Smooth muscle cell of trachea (primary cell): ENCODE measurements around the gene CFAP119. TPM values are rescaled to one million over a fixed set of nuclear protein-coding genes. Genes with fewer than 3 reads are reported as not detected.

Source experiments
- total RNA-seq: library from RNA; depleted of rRNA; stranded (reverse); fragments of >200 nt; gene quantifications from 2 replicates; pipeline ENCODE4 v1.2.1, GENCODE V29; 2014

Gene CFAP119
- total RNA-seq = 0.66 and 2.9 TPM in 2 replicates

DNA sequence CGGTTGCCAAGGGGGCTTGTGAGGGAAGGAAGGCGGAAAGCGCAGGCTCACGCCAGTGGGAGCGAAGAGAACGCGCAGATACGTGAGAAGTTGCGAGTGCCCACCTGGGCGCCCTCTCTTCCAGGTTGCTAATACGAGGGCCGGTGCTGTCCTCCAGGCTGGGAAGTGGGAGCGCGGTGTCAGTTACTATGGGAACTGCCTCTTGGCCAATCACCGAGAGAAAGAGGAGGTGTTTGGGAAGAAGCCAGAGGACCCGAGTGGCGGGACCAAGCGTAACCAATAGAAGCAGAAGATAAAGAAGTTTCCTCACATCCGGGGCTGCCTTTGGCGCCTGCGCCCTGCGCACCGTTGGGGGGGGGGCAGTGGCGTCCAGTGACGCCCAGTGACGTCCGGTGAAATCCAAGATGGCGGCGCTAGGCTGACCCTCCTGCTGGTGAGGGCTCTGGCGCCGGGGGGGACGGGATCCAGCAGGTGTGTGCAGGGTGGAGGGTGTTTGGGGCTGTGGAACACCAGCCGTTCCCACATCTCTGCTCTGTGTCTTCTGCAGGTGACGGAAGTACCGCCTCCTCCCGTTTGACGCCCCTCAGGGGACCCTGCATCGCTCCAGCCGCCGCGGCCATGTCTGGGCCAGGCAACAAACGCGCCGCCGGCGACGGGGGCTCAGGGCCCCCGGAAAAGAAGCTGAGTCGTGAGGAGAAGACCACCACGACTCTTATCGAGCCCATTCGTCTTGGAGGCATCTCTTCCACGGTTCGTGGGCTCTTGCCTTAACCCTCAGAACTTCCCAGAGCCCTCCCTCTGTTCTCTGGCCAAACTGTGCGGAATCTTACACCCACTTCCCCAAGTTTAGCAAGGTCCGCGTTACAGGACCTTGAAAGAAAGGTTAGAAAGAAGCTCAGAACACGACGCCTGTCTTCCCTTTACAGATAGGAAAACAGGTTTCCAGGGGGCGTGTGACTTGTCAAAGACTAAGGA, at the start of gene CFAP119, which contains the start of gene RNF40:
CFAP119 (minus strand) TSS at position 135 of the 975 bp plus-strand sequence. CDS start 314 bp downstream, outside the sequence.
RNF40 (plus strand) TSS at position 395 of the 975 bp plus-strand sequence; CDS start at position 619, 224 bp downstream.

DNA sequence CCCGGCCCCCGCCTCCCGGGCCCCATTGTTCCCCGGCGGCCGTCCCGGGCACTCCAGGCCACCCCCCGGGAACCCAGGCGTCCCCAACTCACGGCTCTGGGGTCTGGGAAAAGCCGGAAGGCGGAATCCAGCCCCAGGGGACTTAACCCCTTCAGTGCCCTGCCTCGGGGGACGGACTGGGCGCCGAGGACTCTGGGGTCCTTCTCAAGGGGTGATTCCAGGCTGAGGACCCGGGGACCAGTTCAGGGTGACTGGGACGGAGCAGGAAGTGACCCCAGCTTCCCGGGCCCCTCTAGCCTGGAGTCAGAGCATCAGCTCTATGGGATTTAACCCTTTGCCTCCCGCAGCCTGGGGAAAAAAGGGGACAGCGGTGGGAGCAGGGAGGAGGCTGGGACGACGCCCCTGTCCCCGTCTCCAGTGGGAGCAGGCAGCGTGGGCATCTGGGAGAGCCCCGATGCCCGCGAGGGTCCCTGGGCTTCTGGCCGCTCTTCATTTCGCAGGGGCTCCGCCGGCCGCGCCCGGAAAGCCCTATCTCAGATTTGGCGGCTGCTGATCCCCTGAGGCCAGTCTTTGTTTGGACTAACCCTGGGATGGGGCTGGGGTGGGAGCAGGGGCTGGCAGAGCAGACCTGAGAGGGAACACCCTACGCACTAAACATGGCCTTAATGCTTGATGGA, 25.2 kb upstream of the CFAP119 start, which contains the start of gene ZNF629:
ZNF629 (minus strand) TSS at position 270 of the 677 bp plus-strand sequence. CDS start 2,723 bp downstream, outside the sequence.

DNA sequence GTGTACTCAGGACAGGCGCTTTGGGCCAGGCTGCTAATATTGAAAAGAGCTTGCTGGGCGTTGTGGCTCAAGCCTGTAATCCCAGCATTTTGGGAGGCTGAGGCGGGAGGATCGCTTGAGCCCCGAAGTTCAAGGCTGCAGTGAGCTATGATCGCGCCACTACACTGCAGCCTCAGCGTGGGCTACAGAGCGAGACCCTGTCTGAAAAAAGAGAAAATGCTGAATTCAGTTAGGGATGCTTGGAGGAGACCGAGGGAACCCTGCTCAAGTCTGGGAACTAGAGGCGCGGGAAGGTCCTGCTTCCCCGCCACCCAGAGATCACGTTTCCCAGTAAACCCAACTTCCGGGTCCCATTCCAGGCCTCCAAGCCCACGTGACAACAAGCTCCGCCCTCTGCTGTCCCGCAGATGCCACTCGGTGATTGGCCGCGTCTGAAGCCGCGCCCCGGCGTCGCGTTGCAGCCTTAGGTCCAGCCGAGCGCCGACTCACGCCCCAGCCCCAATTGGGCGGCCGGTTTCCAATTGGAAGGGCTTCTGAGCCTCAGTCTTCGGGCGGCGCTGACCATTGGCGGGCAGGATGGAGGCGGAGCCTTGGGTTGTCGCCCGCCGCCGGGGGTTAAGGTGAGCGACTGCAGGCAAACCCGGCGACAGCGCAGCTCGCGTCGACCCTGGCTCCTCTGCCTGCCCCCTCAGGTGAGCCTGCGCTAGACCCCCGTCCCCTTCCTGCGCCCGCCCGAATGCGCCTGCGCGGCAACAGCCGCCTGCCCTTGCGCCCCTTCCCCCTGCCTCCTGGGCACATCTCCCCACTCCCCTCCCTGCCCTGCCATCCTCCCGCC, 13.8 kb downstream of the CFAP119 start, which contains the start of gene PHKG2:
PHKG2 (plus strand) TSS at position 627 of the 835 bp plus-strand sequence. CDS start 396 bp downstream, outside the sequence.

Other genes with a start within 250 kb of the CFAP119 start
- 14.3 and 27.5 TPM in 2 replicates for gene ZNF768, start 235.5 kb downstream of the CFAP119 start, total RNA-seq
- 9.9 and 19.4 TPM in 2 replicates for gene ZNF747, start 227.2 kb downstream of the CFAP119 start, total RNA-seq
- gene ZNF764, start 203.7 kb downstream of the CFAP119 start, total RNA-seq = 6.3 and 6.5 TPM in 2 replicates
- gene ZNF688, start 190.3 kb downstream of the CFAP119 start, total RNA-seq = 13.2 and 13.6 TPM in 2 replicates
- gene ZNF785, start 176.4 kb downstream of the CFAP119 start, total RNA-seq = 6.4 and 8.3 TPM in 2 replicates
- 5.4 and 7.1 TPM in 2 replicates for gene ZNF689, start 151.7 kb downstream of the CFAP119 start, total RNA-seq
- 4.8 and 8.8 TPM in 2 replicates for gene PRR14, start 111.1 kb downstream of the CFAP119 start, total RNA-seq
- gene FBRS, start 103.6 kb downstream of the CFAP119 start, total RNA-seq = 23.2 and 24.4 TPM in 2 replicates
- 26.8 and 30.9 TPM in 2 replicates for gene SRCAP, start 62.9 kb downstream of the CFAP119 start, total RNA-seq
- 20.5 and 26.9 TPM in 2 replicates for gene PHKG2, start 13.6 kb downstream of the CFAP119 start, total RNA-seq
- 81.9 and 103 TPM in 2 replicates for gene RNF40, start 260 bp upstream of the CFAP119 start, total RNA-seq
- 10.5 and 14.7 TPM in 2 replicates for gene ZNF629, start 25.1 kb upstream of the CFAP119 start, total RNA-seq
- gene BCL7C, start 132.0 kb upstream of the CFAP119 start, total RNA-seq = 40.5 and 50.5 TPM in 2 replicates
- 3.3 and 6.1 TPM in 2 replicates for gene CTF1, start 134.6 kb upstream of the CFAP119 start, total RNA-seq
- 21.1 and 28.4 TPM in 2 replicates for gene FBXL19, start 161.5 kb upstream of the CFAP119 start, total RNA-seq
- gene ORAI3, start 187.0 kb upstream of the CFAP119 start, total RNA-seq = 59.5 and 97.1 TPM in 2 replicates
- 3.8 and 7.1 TPM in 2 replicates for gene SETD1A, start 195.7 kb upstream of the CFAP119 start, total RNA-seq
- 49.7 and 76.7 TPM in 2 replicates for gene HSD3B7, start 223.1 kb upstream of the CFAP119 start, total RNA-seq
- 2.6 and 3.6 TPM in 2 replicates for gene STX1B, start 248.6 kb upstream of the CFAP119 start, total RNA-seq